ENCODE data around the gene CENPO.
"Not testable (repeated sequence)": the region's sequence is repeated elsewhere in the genome, so short reads cannot be mapped to it uniquely, and the experiment has no call there.

GRCh38 chr2:24805811-24806660, 12.8 kb downstream of the CENPO start:
- TF ChIP-seq CTCF, POLR2A (IDR thresholded peaks at IDR 0.05): not testable (repeated sequence)
